GM12892 (cell line): ENCODE data around the gene SNU13.

Source experiments
- POLR2A ChIP-seq: IDR thresholded peaks from 2 replicates; pipeline ENCODE4 v1.6.1; 2011; ENCODE audit warnings: low read depth, low read length, control low read depth
- POLR2AphosphoS5 ChIP-seq: IDR thresholded peaks from 2 replicates; pipeline ENCODE4 v1.6.1; 2011; ENCODE audit warnings: low read depth, low read length, control low read depth

GRCh38 chr22:41638748-41639147 lies 49.9 kb downstream of the SNU13 start:
- TF ChIP-seq POLR2A (no peak), POLR2AphosphoS5 (no peak)
